HG03095 (cell line): Measurements from ENCODE around the gene TPP2.

Source experiments
- ATAC-seq: cut with Tn5 transposase; IDR thresholded peaks from one replicate; pipeline ENCODE4 v1.9.1; 2021; ENCODE audit warnings: moderate library complexity; ENCODE audit not compliant: unreplicated experiment

Gene TPP2

DNA sequence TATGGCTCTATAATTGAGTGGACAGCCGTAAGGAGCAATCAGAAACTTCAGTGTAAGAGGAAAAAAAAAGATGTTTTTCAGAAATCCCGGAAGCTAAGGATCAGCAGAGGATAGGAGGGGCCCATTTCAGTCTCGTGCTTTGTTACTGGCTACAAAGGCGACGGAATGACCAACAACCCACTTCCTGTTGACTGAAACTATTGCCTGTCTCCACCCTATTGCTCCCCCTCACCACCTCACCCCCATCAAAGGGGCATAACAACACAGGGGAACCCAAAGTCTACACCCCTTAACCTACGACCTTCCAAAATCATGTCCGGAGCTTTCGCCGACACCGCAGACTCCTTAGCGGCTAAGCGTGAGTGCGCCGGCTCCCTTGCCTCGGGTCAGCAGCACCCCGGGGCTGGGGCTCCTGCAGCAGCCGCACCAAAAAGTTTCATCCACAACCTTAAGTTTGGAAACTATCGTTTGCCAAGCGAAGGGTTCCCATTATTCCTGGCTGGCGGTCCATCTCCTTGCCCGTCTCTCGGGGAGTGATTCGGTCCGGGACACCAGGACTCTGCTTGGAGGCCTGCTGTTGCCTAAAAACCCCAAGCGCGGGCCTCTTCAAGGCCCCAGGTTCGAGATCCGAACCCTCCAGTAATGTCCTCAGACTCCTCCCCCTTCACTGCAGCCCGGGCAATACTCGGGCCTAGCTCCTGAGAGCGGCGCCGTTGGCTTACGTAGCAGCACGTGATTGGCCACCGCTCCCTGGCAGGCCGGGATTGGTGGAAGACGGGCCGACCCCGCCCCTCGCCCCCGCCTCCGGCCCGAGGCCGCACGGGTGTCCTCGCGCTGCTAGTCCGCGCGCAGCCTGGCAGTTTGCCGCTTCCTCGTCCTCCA, at the start of gene TPP2:
Gene TPP2, plus strand, starts transcription at position 840 of the 882 bp plus-strand sequence. CDS start 53 bp downstream, outside the sequence.
- peak; percentile 70 for ATAC-seq

DNA sequence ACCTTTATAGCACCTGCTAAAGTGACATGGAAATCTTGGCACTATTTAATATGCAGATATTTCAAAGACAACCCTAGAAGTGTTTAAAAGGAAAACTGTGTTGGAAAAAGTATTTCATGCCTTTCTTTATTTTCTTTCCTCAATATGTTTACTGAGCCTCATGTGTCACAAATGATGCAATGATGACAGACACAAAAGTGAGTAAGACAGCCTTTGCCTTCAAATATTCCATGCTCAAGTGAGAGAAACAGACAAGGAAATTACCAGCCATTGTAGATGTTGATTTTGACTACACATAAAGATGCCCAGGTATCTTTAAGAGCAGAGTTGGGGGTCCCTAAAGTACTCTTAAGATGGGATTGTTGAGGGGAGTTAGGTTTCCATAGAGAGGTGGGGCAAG, 48.0 kb upstream of the TPP2 start:
- ATAC-seq = no peak

DNA sequence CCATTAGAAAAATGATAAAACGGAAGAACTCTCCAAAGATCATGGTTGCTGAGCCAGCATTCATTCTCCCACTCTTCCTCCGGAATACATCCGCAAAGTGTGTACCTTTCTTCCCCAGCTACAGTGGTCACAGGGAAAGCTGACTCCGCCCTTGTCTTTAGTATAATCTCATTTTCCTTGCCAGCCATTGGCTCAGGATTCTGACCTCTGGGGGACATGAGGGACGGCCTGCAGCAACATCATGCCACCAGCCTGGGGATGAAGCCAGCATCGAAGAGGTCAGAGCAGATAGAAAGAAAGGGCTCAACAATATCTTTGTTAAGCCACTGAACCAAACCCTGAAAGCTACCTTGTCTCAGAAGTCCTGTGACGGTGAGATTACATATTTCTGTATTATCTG, 46.3 kb upstream of the TPP2 start:
- no peak for ATAC-seq

DNA sequence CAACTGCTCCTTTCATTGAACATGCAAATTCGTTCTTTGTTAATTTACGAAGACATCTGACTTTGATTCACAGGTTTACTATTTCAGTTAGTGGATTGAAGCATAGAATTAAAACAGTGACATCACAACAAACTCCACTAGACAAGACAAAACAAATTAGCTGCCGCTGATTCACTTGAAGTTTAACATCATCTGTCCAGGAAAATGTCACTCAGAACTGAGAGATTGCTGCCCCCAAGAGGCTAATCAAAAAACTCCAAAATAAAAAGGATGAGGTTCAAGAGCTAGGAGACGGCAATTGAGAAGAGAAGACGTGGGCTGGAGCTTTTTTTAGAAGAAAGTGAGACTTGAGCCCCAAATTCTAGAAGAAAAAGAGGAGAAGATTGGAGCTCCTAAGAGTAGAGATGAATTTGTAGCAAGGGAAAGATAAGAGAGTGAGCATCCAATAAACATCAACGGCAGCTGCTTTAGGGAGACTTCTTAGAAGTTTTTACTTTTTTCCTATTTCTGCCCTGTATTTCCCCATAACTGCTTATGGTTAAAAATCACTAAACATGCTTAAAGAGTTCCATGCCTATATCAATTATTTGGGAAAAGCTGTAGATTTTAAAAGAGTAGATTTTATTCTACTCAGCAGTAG, 40.8 kb upstream of the TPP2 start:
- ATAC-seq = no peak

DNA sequence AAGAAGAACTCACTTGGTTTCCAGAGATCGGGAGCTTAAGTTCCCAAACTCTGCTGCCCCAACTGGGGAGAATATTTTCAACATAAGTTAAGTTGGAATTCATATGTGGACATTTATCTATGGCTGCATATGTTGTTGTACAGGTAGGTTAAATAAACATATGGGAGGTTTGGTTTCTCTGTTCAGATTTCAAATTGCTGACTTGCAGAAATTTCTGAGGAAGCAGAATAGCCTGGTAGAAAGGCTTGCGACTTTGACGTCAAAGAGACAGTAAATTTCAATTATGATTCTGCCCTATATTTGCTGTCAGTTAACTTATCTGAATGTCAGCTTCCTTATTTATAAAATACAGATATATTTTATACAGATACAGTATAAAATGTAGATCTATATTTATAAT, 40.0 kb upstream of the TPP2 start:
- ATAC-seq = no peak

DNA sequence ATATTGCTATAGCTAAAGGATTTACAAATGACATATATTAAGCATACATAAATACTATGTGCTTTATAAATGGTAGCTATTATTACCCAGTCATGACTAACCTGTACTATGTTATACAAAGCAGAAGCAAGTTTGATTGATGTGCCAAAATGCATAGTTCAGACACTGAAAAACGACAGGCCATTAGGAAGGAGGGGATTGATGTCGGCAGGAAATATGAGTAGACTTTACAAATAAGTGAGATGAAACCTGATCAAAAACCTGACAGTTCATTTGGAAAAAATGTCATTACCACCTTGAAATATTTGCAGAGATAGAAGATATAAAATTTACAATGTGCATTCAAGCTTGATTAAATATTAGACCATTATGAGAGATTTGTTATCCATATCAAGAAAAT, 38.8 kb upstream of the TPP2 start:
- no peak for ATAC-seq

DNA sequence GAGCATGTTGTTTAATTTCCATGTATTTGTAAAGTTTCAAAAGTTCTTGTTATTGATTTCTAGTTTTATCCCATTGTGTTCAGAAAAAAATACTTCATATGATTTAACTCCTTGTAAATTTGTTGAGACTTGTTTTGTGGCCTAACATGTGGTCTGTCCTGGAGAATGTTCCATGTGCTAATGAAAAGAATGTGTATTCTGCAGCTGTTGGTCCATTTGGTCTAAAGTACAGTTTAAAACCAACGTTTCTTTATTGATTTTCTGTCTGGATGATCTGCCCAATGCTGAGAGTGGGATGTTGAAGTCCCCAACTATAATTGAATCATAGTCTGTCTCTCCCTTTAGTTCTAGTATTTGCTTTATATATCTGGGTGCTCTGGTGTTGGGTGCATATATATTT, 34.9 kb upstream of the TPP2 start:
- no peak for ATAC-seq

DNA sequence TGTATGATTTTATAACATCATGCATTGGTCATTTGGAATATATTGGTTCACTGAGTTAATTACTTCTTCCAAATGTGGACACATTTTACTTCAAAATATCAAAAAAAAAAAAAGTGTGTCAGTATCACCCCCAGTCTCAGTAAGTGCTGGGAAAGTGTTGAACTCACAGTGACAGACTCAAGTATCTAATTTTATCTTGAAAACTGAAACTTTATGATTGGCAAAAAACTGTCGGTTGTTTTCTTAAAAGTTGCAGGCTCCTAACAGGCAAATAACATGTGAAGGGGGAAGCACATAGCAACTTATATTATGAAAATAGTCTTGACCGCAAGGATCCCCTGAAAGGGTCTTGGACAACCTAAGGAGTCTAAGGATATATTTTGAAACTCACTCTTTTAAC, 33.5 kb upstream of the TPP2 start:
- no peak for ATAC-seq

DNA sequence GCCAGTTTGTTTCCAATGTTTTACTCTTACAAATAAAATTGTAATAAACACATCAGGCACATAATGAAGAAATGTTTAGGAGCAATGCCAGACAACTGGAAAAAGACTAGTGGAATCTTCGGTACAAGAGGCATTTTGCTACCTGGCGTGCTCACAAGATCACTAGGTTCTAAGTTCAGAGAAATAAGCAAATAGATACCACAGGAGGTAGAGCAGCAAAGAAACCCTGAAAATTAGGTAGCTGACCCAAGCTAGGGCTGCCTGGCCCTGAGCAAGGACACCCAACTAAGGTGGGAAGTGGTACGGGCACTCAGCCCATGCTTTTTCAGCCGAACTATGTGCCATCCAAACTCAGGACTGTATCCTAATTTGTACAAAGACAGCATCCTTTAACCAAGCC, 32.2 kb upstream of the TPP2 start:
- ATAC-seq = no peak

DNA sequence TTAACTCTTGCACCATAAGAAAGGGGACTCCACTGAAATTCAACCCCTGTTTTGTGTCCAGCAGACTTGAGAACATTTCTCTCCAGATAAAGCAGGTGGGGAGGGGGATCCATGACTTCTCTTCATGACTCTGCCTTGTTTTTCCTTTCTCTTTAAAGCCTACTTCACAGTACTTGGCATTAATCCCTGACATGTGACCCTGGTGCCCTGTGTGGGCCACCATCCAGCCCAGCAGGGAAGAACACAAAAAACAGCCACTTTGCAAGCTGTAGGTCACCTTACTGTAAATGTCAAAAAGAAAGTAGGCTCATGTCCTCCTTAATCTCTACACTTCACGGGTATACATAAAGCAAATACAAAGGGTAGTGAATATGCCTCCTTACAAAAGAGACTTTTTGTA, 30.3 kb upstream of the TPP2 start:
- no peak for ATAC-seq

DNA sequence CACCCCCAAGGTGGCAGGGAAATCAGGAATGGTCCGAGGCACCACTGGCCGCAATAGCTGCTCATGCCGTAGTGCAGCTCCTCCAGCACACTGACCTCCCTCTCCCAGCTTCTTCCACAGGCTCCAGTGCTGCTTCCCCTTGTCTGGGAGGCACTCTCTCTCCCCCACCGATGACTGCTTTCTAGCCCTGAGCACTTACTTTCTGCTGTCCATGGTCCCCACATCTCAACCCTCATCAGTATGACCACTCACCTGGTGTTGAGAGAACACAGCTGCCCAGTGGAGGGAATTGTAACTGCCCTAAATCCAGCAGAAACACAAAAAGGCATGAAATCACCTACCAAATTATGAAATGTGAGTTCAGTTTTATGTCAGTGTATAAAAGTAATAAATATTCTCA, 28.9 kb upstream of the TPP2 start:
- ATAC-seq = no peak

DNA sequence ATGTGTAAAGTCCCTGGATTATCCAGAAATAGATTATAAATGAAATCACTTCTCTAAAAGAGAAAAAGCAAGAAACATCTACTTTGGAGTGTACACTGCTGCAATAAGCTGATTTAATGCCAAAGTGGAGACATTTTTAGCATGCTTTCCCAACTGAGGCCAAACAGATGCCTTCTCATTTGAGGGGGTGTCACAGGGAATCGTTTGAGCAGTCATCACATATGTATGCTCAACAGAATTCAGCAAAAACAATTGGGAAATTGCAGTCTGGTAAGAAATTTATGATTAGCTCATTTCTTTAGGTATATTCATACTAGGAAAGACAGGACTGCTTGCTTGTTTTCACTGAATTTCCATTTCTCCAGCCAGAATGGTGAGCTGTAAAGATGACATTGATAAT, 27.3 kb upstream of the TPP2 start:
- ATAC-seq = no peak

DNA sequence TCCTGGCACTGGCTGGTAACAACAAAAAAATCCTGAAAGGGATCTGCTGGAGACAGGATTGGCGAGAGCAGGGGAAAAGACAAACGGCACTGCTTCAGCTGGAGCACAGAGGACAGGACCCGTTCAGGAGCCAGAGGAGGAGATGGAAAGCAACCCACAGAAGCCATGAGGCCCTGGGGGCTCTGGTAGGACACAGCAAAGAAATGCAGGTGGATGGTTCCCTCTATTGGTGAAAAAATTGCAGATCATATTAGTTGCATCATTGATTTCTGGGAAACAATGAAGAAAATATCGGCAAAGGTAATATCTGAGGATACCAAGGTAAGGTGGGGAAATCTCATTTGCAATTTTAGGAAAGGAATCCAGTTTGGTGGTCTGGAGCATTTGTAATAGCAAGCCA, 25.7 kb upstream of the TPP2 start:
- no peak for ATAC-seq

DNA sequence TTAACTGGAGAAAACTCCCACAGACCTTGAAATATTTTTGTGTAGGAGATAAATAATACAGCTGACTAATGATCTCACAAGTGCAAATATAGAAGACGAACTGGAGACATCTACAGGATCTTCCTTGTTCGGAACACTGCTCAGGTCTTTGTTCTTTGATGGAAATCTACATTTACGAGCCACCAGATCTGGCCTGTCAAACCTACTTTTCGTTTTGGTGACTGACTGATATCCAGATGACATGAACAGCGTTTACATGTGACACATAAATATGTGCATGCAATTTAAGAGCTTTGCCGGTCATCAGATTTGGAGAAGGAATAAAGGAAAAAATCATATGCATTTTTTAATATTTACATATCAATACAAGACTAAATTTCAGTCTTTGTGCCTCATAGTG, 24.5 kb upstream of the TPP2 start:
- ATAC-seq = no peak

DNA sequence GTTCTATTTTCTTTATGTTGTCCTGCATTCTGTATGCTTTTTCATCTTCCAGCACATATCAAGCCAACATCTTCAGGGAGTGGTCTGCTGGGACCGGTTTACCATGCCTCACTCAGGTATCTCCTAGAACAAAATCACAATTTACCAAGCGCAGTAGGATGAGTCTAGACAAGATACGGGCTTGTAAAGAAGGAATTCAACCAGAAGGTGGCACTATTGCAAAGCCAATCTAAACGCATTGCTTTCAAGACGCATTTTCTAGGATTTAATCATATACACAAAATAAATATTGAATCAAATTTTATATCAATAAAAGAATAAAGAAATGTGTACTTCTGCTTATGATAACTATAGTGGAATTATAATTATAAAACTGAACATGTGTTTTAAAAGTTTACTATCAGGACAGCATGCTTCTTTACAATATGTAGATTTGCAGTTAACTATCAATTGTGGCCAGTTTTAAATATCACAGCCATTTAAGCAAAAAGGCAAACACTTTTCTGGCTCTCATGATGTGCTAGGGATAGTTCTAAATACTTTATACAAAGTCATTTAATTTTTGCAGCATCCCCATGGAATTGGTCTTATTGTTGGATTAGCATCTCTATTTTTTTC, 16.1 kb upstream of the TPP2 start:
- peak; percentile 42 for ATAC-seq

DNA sequence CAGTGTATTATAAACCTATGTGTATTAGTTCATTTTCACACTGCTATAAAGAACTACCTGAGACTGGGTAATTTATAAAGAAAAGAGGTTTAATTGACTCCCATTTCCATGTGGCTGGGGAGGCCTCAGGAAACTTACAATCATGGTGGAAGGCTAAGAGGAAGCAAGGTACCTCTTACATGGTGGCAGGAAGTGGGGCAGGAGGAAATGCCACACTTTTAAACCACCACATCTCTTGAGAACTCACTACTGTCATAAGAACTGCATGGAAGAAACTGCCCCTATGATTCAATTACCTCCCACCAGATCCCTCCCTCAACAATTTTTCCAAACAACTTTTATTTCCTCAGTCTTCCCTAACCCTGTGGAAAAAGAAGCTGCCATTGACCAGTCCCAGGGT, 14.5 kb upstream of the TPP2 start:
- no peak for ATAC-seq

DNA sequence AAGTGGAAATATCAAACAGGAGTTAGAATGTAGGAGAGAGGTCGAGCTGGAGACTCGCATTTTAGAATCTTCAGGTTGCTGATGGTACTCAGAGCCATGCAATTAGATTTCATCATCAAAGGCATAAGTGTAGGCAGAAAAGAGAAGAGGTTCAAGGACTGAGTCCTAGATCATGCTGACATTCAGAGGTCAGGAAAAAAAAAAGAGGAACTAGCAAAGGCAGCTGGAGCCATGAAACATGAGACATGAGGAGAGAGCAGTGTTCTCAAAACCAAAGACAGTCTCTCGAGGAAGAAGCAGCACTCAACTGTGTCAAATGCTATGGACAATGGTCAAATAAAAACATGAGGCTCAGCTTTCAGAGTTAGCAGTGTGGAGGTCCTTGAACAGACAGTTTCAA, 12.4 kb upstream of the TPP2 start:
- peak; percentile 71 for ATAC-seq

DNA sequence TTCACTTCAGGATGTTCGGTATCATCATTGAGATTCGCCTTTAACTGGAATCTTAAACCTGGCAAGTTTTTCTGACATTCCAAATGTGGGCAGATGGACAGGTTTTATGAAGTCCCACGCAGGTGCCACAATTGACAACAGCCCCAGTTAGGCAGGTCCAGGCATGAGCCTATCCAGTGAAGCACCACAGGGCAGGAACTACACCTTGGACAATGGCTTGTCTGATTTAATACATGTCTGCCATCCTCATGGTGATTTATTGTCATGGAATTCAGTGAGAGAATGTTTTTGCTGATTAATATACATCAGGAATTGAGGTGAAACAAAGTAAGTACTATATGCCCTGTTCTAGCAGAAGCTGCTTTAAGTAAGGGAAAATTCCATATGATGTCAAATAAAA, 10.2 kb upstream of the TPP2 start:
- no peak for ATAC-seq

DNA sequence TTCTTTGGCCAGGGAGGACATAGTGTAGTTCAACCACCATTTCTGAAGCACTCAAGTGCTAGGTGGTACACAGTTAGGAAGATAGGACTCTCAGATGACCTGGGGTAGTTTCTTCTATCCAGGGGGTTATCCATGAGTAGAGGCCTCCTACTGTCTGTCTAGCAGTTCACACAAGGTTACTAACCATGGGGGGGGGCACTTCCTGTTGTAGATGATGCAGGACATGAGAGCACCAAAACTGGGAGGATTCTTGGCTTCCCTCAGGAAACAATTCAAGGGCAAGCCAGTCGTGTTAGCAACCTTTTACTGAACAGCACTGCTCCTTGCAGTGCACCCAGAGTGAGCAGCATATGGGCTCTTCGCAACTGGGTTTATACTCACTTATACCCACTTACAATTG, 8.9 kb upstream of the TPP2 start:
- no peak for ATAC-seq

DNA sequence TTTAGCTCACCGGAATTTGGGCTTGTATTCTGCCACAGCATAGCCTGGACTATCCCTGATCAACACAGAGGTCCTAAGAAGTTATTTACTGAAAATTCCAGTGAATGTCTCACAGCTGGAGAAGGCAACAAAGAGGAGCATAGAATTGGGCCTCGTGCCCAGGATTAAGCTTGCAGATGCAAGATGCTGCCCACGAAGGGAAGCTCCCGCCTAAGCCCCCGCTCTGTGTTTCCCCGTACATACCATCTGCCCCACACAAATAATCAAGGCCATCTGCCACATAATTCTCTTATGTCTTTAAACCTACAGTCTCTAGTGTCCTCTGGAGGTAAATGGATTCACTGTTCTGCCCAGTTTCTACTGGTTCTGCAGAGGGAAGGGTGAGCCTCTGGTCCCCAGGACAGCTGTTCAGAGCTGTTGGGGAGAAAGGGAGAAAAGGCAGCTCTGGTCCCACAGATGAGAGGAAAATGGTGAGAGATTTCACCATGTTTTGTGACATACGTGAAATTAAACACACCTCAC, 7.4 kb upstream of the TPP2 start:
- ATAC-seq = no peak

DNA sequence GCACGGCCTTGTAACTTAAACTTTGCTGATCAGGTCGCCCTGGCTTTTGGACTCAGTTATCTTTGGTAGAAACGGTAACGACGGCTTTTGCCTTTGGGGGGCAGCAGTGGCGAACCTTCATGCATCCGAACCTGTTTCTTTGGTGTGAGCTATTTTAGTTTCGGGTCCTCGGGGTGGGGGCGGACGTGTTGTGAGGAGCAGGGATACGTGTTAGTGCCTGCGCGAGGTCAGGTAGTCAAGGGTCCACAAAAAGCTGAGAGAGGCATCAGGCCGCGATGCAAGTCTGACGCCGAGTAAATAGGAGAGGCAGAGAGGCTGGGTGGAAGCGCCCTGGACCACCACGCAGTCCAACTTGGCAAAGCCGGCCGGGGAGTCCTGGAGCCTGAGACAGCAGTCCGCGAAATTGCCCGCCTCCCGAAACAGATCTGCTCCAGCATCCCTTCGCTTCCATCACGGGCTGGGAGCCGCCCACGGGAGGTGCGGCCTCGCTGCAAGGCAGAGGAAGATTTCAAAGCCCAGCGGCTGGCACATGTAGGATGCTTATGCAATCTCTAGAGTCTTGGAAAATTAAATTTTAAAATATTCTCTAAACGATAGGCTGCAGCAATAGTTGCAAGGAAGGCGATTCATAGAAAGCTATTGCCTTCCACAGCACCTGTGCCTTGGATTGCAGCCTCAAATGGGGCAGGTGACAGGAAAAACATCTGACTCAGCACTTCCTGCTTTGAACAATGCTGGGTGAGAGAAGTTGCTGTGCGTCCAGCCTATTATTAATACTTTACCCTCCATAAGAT, 4.6 kb upstream of the TPP2 start:
- peak; percentile 40 for ATAC-seq
